ENCODE results near the gene CCDC136. TPM values are rescaled to one million over a fixed set of nuclear protein-coding genes. Genes with fewer than 3 reads are reported as not detected.

Gene CCDC136
- total and polyA plus RNA-seq, 10 donors, result 0.77 to 9.8 (median 4.5) TPM

DNA sequence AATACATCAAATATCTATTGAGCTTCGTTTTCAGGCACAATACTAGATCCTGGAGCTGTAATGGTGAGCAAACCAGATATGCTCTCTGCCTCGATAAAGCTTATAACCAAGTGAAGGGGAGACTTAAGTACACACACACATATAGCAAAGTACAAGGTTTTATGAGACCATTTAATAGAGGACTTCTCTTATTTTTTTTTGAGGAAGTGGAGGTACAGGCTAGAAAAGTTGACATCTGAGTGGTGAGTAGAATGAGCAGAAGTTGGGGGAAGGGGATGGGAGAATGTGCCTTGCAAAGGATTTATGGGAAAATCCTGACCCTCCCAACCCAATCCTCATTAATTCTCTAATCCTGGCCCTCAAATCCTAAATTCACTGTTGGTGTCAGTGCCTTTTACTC, 7.7 kb downstream of the CCDC136 start:
- no peaks in the 10 kb centered on the region for H3K4me1 ChIP-seq
- peaks cover 0 to under 1% (median 0%) of the 10 kb centered on the region in 6 donors for H3K36me3 ChIP-seq
- no peak for DNase-seq
- H3K4me3 ChIP-seq, result no peak overlapping the region
- WGBS, 5 donors, result 60 to 82% (median 73%) methylated on average over 2 of the region's 2 CpGs
- no peak overlapping the region for H3K27ac ChIP-seq
- no peak for TF ChIP-seq CTCF (IDR thresholded peaks at IDR 0.05 in 8 of 11, conservative IDR thresholded peaks at IDR 0.05 in 3 of 11)
- no peak for TF ChIP-seq POLR2AphosphoS5 (IDR thresholded peaks at IDR 0.05)
- TF ChIP-seq POLR2A (IDR thresholded peaks at IDR 0.05), result no peak
- intact Hi-C loops (cut with DNase I; ENCODE audit: low total_unique reads), result no loop called here
- H3K27me3 ChIP-seq (replicated peaks in 1 of 7), result no peaks in the 10 kb centered on the region
- H3K9me3 ChIP-seq, result no peaks in the 10 kb centered on the region

- no peak for DNase-seq
- no peak overlapping the region for H3K27ac ChIP-seq
- no peak overlapping the region for H3K4me3 ChIP-seq
- no peak for TF ChIP-seq POLR2A (IDR thresholded peaks at IDR 0.05)
- TF ChIP-seq POLR2AphosphoS5 (IDR thresholded peaks at IDR 0.05), result no peak
- whole genome bisulfite sequencing, 5 donors, result 79 to 92% (median 87%) methylated on average over 3 of the region's 3 CpGs
- no peaks in the 10 kb centered on the region for H3K27me3 ChIP-seq (replicated peaks in 1 of 7)
- H3K4me1 ChIP-seq, result no peaks in the 10 kb centered on the region
- no peaks in the 10 kb centered on the region for H3K9me3 ChIP-seq
- H3K36me3 ChIP-seq, result peaks cover 0 to 11% (median 0%) of the 10 kb centered on the region in 6 donors
- intact Hi-C loops (cut with DNase I; ENCODE audit: low total_unique reads), result no loop called here
Measured at GRCh38 chr7:128800567-128800966, 8.8 kb downstream of the CCDC136 start.

DNA sequence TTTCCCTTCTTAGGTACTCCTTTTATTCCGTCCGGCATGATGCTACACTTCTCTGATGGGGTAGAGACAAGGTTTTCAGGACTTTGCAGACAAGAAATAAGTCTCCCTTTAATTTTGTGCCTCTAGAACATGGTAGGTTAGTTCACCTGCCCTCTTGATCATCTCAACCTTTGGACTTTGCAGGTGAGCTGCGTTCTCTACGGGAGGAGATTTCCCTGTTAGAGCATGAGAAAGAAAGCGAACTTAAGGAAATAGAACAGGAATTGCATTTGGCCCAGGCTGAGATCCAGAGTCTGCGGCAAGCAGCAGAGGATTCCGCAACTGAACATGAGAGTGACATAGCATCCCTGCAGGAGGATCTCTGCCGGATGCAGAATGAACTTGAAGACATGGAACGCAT, 9.2 kb downstream of the CCDC136 start:
- intact Hi-C loops (cut with DNase I; ENCODE audit: low total_unique reads), result no loop called here
- TF ChIP-seq POLR2AphosphoS5 (IDR thresholded peaks at IDR 0.05) (no peak), CTCF (IDR thresholded peaks at IDR 0.05 in 8 of 11, conservative IDR thresholded peaks at IDR 0.05 in 3 of 11) (no peak), POLR2A (IDR thresholded peaks at IDR 0.05) (no peak)
- H3K9me3 ChIP-seq, result no peaks in the 10 kb centered on the region
- peaks cover 0 to 16% (median 0%) of the 10 kb centered on the region in 6 donors for H3K36me3 ChIP-seq
- no peaks in the 10 kb centered on the region for H3K4me1 ChIP-seq
- WGBS, 5 donors, result 93 to 98% (median 94%) methylated on average over 9 of the region's 9 CpGs
- no peaks in the 10 kb centered on the region for H3K27me3 ChIP-seq (replicated peaks in 1 of 7)
- no peak overlapping the region for H3K27ac ChIP-seq
- DNase-seq, result no peak
- H3K4me3 ChIP-seq, result no peak overlapping the region

- no peaks in the 10 kb centered on the region for H3K27me3 ChIP-seq (replicated peaks in 1 of 7)
- no peak overlapping the region for H3K4me3 ChIP-seq
- no peaks in the 10 kb centered on the region for H3K4me1 ChIP-seq
- no peak for DNase-seq
- intact Hi-C loops (cut with DNase I; ENCODE audit: low total_unique reads), result no loop called here
- H3K36me3 ChIP-seq, result peaks cover 0 to 18% (median 0%) of the 10 kb centered on the region in 6 donors
- no peaks in the 10 kb centered on the region for H3K9me3 ChIP-seq
- 80 to 93% (median 84%) methylated on average over 2 of the region's 2 CpGs for WGBS, 5 donors
- no peak overlapping the region for H3K27ac ChIP-seq
- TF ChIP-seq POLR2A (IDR thresholded peaks at IDR 0.05), result no peak
- no peak for TF ChIP-seq CTCF (IDR thresholded peaks at IDR 0.05 in 8 of 11, conservative IDR thresholded peaks at IDR 0.05 in 3 of 11)
- TF ChIP-seq POLR2AphosphoS5 (IDR thresholded peaks at IDR 0.05), result no peak
Measured at GRCh38 chr7:128801667-128802418, 10.1 kb downstream of the CCDC136 start.
